ENCODE results near the gene TACO1.
A peak's percentile ranks its signal among the peaks of the same experiment; 100 is the strongest.

TACO1 gene

DNA sequence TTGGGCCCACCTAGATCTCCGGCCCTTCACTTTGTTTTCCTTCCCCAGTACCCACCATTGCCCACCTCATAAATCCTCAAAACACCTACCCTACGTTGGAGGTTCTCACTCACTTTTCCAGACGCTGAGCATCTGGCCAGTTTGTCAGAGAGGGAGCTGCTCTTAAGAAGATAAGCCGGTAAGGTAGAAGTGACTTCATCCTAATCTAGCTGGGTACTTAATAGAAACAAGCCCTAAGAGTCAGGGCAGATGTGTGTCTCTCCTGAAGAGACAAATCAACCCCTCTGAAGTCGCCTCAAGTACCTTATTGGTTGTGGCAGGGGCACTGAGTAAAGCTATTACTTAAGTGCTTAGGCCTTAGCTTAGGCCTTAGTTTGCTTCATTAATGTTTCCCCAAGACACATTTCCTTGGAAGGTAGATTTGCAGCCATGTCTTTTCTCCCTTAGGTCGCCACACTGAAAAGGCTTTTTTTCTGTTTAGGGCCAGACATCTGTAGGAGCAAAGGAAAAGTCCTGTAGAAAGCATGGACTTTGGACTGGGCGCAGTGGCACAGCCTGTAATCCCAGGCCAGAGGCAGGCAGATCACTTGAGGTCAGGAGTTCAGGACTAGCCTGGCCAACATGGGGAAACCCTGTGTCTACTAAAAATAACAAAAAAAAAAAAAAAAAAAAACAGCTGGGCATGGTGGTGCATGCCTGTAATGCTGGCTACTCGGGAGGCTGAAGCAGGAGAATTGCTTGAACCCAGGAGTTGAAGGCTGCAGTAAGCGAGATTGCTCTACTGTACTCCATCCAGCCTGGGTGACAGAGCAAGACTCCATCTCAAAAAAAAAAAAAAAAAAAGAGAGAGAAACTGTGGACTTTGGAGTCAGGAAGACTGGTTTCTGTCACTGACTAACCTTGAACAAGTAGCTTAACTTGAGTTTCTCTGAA, 1.0 kb downstream of the TACO1 start:
- no peak for DNase-seq

GRCh38 chr17:63609816-63610573, 9.3 kb downstream of the TACO1 start:
- DNase-seq, result peak in 1 of 5 donors; percentile 75

- no peak for DNase-seq
Observed at GRCh38 chr17:63610854-63611253, 10.2 kb downstream of the TACO1 start.

DNA sequence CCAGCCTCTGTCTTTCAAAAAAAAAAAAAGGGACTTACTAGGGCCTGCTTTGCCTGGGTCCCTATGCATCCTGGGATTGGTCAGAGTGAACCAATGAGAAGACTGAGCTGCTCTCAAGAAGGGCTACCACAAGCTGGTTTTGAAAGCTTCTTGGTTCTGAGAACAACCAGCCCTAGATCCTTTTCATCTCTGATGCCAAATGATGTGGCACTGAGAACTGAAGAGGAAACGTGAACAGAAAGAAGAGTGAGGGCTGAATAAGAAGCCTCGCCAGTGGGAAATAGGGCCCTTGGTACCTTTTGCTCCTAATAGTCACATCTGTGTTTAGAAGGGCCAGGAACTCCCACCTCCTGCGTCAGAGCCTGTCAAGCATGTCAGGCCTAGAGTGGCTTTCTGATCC, 10.7 kb downstream of the TACO1 start:
- DNase-seq, result peak in 1 of 5 donors; percentile 92

- no peak for DNase-seq
Observed at GRCh38 chr17:63613663-63614062, 13.0 kb downstream of the TACO1 start.

- DNase-seq, result no peak
Observed at GRCh38 chr17:63621229-63621683, 20.6 kb downstream of the TACO1 start.

DNA sequence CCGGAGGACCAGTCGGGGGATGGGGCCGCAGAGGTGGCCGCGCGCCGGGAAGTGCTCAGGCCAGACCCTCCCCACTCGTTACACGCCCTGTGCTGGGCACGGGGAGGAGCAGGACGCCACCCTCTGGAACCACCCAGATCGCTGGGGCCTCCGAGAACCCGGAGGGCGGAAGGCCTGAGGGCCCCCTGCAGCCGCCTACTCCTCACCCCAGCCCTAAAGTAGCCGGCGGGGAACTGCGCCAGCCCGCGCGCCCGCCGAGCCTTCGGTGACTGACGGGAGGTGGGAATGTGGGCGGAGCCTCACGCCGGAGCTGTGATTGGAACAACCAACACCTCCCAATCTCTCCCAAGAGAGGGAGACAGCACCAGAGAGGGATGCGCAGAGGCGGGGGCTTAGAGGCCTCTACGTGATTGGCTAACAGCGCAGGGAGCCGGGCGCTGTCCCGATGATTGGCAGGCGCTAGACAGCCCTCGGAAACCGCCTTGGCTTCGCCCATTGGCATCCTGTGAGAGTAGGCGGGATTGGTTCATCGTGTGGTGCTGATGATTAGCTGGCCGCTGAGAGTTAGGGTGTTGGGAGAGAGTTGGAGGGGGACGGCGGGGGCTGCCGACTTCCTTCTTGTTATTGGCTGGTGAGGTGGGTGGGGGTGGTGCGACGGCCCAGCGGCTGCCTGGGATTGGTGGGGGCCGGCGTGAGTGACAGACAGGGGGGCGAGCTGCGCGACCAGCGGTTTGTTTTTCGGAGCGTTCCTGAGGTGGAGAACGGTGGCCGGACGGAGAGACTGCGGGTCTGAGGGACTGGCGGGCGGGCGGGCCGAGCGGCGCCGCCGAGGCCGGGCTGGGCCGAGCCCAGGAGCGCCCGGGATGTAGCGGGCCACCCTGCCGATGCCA, 21.2 kb downstream of the TACO1 start, which contains the start of gene MAP3K3:
Gene MAP3K3, plus strand, starts transcription at position 734 of the 890 bp plus-strand sequence. CDS start 343 bp downstream, outside the sequence.
- DNase-seq, result peak; percentile 95 to 100 (median 97)

- peak; percentile 33 to 59 (median 48) for DNase-seq
Observed at GRCh38 chr17:63622574-63623390, 22.1 kb downstream of the TACO1 start.

DNA sequence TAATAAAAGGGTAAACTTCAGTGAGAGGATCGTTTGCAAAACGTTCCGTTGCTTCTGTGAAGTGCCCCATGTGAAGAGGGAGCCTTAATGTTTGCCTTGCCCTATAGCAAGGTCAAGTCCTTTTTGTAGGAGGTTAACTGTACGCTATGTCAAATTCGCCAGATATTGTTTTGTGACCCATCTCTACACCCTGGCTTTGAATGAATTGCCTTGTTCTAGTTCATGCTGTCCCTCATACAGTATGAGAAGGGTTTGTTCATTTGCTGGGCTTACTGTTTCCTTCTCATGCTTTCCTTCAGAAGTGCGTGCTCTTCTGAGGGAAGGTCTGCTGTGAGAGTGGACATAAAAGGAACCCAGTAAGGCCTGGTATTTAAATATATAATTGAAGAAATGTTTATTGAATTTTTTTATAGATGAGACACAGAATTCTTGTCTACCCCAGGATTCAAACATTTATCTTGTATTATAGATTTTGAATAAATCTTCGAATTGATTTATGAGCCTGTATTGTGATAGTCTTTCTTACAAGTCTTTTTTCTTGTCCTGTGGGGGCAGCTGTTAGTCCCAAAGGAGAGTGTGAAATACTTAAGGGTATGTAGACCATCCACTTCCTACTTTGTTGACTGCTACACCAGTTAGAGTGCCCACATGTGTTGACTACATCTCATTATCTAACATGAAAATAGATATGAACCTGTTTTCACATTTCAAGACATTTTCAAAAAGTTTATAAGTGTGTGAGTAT, 23.3 kb downstream of the TACO1 start:
- DNase-seq, result no peak

GRCh38 chr17:63624531-63624880, 23.8 kb downstream of the TACO1 start:
- no peak for DNase-seq

DNA sequence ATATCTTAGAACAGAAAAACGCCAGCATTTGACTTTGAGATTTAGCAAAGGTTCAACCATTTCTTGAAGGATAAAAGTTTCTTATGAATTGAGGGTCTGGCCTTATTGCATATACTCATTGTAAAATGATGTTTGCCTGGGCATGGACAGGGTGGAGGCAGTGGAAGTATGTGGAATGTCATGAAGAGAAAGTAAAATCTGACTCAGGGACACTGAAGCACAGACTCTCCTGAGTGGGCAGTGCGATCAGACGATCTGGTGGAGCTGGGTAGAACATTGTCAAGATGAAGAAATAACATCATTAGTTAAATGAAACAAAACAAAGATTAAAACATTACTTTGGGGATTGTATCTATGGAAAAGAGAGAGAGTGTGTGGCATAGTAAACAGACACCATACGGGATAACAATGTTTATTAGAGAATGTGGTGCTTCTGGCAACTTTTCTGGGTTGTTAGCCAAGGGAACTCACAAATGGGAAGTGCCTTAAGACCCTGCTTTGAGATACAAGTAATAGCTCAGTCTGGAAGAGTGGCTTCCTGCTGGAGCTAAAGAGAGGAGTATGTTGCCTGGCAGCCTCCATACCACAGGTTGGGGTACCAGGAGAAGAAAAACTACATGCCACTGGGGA, 26.0 kb downstream of the TACO1 start:
- DNase-seq, result no peak

GRCh38 chr17:63629627-63630026, 28.9 kb downstream of the TACO1 start:
- no peak for DNase-seq

DNA sequence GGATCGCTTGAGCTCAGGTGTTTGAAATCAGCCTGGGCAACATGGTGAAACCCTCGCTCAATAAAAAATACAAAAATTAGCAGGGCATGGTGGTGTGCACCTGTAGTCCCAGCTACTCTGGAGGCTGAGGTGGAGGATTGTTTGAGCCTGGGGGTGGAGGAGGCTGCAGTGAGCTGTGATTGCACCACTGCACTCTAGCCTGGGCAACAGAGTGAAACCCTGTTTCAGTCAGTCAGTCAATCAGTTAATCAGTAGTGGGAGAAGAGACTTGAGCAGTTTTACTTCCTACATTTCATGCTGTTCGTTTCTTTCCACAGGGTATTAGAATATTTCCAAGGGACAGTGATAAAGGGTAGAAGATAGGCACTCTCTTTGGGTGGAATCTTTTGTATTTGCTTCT, 30.4 kb downstream of the TACO1 start:
- no peak for DNase-seq

- no peak for DNase-seq
Observed at GRCh38 chr17:63631626-63632025, 30.9 kb downstream of the TACO1 start.

- no peak for DNase-seq
Observed at GRCh38 chr17:63633742-63634141, 33.0 kb downstream of the TACO1 start.

- no peak for DNase-seq
Observed at GRCh38 chr17:63634163-63634562, 33.5 kb downstream of the TACO1 start.

GRCh38 chr17:63634816-63635215, 34.1 kb downstream of the TACO1 start:
- no peak for DNase-seq

DNA sequence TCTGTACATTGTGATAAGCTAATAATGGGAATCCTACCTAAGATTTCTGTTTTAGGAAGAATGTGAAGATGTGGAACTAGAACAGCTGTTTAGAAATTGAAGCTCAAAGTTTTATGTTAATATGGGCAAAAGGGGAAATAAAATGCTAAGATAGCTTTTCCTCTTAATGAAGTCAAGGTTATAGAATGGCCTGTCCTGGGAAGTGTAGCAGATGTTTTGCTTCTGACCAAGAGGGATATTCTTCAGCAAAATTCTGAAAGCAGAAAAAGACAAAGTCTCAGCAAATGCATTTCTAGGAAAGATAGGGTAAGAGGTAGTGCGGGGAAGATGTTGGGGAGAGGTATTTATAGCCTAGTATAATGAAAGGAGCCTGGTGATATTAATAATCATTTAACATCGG, 34.6 kb downstream of the TACO1 start:
- DNase-seq, result no peak

DNA sequence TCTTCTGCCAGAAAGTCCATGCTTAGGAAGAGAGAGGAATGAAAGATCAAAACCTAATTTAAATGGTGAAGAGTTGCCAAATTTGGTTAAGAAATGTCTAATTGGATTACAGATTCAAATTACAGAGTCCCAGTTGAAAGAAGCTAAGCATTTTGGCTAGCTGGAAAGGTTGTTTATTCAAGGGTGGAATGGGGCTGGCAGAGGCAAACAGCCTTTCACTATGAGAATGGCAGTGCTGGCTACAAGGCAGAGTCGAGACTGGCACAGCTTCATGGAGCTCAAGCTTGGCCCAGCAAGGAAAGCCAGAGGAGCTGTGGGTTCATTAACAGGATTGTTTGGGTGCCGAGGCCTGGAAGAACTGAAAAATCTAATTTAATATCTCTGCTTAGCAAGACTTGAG, 35.1 kb downstream of the TACO1 start:
- DNase-seq, result no peak

DNA sequence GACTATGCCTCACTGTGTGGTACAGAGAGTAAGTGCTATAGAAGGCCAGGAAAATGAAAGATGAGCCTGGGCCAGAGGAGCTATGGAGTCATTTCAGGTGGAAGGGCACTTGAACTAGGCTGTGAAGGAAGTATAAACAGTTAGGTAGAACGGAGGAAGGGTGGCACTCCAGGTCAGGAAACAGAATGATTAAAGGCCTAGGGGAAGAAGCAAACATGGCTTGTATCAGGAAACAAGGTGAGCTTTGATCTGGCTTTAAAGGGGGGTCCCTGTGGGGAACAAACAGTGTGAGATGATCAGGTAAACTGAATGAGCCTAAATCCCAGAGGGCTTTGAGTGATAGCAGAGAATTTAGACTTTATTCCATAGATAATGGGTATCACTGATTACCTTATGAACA, 38.4 kb downstream of the TACO1 start:
- no peak for DNase-seq

DNA sequence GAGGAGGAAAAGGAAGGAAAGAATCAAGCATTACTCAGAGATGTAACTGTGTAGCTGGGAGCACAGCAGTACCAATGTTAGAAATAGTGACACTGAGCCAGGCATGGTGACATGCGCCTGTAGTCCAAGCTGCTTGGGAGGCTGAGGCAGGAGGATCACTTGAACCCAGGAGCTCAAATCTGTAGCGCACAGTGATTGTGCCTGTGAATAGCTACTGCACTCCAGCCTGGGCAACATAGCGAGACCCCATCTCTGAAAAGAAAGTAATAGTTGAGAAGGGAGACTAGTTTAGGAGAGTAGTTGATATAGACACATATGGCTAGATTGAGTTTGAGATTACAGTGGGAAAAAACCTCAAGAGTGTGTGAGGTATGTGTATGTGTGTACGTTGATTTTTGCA, 39.3 kb downstream of the TACO1 start:
- DNase-seq, result no peak

All from T-helper 1 cell (primary cell).